ENCODE measurements around the gene CACNA1F.

CACNA1F gene

DNA sequence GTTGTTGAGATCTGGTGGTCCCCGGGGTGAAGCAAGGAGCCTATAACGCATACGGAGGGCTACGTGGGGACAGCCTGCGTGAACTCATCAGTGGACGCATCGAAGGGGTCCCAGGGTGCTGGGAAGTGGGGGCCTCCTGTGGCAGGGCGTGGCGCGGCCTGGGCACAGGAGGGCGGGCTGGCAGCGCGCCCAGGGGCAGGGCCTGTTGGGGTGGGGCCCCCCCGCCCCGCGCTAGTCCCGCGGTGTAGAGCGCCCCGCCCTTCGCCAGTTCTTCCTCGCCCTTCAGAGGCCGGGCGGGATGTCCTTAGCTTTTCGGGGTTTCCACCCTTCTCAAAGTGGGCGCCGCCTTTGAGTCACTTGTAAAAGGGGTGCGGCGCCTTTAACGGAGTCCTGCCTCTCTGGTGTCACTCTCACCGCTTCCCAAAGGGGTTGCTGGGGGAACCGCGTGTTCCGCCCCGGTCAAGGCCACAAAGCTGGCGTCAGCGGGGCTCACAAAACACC lies 60.8 kb downstream of the CACNA1F start:
- no peak for DNase-seq

DNA sequence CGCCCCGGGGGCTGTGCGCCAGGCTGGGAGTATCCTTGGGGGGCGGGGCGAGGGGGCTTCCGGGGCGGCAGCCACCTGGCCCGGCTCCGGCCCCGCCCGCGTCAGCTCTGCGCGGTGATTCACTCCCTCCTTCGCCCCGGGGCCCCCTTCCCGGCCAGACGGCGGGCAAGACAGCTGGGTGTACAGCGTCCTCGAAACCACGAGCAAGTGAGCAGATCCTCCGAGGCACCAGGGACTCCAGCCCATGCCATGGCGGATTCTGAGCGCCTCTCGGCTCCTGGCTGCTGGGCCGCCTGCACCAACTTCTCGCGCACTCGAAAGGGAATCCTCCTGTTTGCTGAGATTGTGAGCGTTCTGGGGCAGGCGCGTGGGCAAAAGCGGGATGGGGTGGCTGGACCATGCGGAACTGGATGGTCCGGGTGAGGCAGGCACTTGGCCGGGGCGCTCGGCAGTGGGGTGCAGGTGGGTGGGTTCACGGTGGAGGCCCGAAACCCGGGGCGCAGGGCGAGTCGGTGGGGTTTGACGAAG lies 61.3 kb downstream of the CACNA1F start, which contains the start of gene PLP2:
TSS of gene PLP2 (plus strand) at position 147 of the 528 bp plus-strand sequence. CDS start at position 250, 103 bp downstream.
- DNase-seq = no peak

DNA sequence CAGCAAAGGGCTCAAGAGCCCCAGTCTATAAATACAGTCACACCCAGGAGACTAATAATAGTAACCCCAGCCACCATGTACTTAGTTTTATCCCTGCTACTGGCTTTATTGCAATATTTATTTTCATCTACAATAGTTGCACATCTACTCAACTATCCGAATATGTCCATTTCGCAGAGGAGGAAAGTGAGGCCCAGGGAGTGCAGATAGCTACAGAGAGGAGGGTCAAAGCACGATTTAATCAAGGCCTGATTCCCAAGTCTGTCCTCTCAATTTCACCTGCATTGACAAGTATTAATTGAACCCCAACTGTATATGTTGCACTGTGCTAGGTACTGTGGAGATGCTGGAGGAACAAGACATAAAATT lies 65.4 kb downstream of the CACNA1F start:
- no peak for DNase-seq

DNA sequence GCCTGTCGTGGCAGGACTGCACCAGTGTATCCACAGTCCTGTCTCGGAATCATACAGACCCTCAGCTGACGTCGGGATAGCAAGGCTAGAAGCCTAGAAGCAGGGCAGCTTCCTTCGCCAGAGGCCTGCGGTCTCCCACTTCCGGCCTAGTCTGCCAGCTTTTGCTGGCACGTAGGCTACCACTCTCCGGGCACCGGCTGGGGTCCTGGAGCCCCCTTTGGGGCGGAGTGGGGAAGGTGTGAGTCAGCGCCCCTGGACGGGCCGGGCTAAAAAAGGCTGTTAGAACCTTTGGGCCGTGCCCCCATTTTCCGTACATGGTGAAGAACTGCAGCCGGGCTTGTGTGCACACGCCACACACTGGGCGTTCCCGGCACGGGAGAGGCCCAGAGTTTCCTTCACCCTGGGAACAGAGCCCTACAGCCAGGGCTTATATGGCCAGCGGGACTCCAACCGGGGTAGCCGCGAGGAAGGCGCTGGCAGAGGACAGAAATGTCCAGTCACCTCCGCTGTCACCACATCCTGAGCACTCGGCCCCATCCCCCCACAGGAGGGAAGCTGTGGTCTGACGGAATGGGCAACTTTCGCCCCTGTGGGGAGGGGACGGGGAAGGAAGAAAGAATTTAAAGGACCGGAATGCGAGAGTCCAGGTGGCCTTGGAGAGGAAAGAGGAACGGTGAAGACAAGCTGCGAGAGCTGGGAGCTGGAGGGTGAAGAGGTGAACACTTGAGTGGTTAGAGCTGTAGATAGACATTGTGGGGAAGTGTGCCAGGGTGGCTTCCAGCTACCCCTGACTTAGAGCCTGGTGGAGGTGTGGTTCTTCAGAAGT lies 66.0 kb downstream of the CACNA1F start:
- DNase-seq = peak; percentile 26

DNA sequence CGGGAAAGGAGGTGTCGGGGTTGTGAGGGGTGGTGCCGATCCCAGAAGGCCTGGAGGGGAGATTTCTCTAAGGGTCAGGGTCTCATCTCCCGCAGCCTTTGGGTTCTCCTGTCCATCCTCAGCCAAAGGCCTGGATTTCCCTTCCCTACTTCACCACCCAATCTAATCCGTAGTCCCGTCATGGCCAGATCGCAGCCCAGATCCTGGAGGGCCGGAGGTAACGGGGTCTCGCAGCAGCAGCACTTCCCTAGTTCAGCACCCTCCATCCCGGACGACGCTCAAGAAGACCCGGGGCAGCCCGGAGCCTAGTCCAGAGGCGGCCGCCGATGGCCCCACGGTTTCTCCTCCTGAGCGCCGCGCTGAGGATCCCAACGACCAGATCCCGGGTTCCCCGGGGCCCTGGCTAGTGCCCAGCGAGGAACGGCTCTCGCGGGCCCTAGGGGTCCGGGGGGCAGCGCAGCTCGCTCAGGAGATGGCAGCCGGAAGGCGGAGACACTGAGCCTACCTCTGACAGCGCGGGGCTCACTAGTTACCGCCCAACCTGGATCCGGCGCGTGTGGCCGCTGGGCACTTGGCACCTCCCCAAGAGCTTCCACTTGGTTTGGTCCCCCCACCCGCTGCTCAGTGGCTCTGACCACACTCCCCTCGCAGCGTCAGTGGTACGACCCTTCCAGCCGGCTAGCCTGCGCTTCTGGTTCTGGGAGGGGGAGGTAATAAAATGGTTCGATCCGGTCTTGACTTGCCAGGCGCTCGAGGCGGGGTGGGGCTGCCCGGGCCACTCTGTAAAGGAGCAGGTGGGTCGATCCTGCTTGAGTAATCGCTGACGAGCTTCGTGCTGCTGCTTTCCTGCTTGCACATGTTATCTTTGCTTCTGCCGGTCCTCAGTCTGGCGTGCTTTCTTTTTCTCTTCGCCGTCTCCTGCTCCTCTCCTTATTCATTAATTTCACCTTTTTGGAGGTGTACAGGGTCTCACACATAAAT lies 66.9 kb downstream of the CACNA1F start:
- DNase-seq = peak; percentile 88

DNA sequence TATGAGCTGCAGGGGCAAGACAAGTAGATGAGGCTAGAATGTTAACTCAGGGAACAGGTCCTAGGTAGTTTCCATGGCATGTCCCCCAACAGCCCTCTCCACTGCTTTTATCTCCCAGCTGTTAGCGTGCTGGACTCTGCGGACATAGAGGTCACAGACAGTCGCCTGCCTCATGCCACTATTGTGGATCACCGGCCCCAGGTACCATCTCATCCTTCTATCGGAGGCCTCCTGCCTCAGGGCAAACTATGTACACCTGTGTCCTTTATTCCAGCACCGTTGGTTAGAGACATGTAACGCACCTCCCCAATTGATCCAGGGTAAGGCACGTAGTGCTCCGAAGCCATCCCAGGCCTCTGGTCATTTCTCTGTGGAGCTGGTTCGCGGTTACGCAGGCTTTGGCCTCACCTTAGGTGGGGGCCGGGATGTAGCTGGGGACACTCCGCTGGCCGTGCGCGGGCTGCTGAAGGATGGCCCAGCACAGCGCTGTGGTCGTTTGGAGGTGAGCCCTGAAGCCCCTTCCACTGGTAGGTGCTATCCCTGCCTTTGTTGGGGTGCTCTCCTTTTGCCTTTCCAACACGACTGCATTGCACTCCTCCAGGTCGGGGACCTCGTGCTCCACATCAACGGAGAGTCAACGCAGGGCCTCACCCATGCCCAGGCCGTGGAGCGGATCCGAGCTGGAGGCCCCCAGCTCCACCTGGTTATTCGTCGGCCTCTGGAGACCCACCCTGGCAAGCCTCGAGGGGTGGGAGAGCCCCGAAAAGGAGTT lies 68.4 kb downstream of the CACNA1F start:
- DNase-seq = no peak

DNA sequence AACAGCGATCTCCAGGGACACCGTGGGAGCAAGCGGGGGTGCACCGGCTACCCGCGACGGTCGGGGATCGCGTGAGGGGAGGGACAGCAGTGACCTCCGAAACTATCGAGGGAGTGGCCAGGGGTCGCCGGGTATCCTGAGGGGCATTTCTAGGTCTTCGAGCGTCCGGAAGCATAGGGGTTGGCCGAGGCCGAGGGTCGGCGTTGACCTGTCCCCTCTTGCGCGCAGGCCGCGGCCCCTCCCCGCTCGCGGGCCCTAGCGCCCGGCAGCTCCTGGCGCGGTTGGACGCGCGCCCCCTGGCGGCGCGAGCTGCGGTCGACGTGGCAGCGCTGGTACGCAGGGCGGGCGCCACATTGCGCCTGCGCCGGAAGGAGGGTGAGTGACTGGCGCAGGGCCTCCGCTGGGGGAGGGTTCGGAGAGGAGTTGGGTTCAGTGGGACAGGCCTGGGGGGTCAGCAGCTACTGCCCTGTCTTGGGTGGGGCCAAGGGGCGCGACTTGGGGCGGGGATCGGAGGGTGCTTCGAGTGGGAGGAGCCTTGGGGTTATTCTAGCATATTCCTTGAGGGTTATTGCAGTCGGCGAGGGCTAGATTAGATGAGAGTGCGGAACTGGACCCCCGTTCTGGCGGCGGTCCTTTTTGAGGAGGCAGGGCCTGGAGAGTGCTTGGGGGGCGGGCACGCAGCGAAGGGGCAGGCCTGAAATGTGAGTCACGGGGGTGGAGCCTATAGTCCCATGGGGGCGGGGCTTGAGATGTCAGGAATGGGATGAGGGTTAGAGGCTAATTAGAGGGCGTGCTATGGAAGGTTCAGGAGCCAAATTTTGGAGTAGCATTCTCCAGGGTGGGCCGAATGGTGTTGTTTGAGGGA lies 69.4 kb downstream of the CACNA1F start:
- peak; percentile 44 for DNase-seq

DNA sequence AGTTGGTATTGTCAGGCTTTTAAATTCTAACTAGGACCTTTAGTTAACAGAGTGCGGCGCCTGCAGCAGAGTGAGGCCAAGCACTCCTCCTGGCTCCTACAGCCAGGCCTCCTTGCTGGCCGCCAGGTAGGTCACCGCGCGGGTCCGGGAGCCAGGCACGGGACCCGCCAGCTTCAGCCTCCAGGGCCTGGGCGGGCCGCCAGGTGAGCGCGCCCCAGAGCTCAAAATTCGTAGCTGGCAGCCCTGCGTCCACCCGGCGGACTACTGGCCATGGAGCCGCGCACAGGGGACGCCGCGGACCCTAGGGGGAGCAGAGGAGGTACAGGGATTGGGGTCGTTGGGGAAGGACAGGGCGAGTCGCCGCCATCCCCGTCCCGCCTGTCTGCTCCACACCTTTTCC lies 70.5 kb downstream of the CACNA1F start, which contains the start of gene MAGIX:
TSS of gene MAGIX (plus strand) at position 139 of the 400 bp plus-strand sequence. CDS start at position 271, 132 bp downstream.
- DNase-seq = no peak

DNA sequence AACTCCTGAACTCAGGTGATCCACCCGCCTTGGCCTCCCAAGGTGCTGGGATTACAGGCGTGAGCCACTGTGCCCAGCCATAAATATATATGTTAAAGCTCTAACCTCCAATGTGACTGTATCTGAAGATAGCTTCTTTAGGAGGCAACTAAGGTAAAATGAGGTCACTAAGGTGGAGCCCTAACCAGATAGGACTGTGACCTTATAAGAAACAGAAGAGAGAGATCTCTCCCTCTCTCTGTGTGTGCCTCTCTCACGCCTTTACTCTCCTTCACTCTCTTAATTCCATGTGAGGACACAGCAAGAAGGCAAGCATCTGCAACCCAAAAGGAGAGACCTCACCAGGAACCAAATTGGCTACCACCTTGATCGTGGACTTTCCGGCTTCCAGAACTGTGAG lies 71.5 kb downstream of the CACNA1F start:
- no peak for DNase-seq

DNA sequence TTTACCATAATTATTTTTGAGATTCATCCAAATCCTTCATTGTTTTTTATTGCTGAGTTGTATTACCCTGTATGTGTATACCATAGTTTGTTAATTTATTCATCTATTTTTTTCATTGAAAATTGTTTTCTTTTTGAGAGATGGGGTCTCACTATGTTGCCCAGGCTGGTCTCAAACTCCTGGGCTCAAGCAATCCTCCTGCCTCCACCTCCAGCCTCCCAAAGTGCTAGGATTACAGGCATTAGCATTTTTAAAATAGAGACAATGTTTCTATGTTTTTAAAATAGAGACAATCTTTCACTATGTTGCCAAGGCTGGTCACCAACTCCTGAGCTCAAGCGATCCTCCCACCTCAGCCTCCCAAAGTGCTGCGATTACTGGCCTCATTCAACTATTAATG lies 72.2 kb downstream of the CACNA1F start:
- no peak for DNase-seq

DNA sequence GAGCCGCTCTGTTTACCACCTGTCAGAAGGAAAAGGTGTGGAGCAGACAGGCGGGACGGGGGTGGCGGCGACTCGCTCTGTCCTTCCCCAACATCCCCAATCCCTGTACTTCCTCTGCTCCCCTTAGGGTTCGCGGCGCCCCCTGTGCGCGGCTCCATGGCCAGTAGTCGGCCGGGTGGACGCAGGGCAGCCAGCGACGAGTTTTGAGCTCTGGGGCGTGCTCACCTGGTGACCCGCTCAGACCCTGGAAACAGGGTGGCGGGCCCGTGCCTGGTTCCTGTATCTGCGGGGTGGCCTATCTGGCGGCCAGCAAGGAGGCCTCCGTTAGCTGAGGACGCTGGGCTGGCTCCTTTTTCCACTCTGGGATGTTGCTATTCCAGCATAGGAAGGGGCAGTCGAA lies 75.9 kb downstream of the CACNA1F start:
- DNase-seq = no peak

DNA sequence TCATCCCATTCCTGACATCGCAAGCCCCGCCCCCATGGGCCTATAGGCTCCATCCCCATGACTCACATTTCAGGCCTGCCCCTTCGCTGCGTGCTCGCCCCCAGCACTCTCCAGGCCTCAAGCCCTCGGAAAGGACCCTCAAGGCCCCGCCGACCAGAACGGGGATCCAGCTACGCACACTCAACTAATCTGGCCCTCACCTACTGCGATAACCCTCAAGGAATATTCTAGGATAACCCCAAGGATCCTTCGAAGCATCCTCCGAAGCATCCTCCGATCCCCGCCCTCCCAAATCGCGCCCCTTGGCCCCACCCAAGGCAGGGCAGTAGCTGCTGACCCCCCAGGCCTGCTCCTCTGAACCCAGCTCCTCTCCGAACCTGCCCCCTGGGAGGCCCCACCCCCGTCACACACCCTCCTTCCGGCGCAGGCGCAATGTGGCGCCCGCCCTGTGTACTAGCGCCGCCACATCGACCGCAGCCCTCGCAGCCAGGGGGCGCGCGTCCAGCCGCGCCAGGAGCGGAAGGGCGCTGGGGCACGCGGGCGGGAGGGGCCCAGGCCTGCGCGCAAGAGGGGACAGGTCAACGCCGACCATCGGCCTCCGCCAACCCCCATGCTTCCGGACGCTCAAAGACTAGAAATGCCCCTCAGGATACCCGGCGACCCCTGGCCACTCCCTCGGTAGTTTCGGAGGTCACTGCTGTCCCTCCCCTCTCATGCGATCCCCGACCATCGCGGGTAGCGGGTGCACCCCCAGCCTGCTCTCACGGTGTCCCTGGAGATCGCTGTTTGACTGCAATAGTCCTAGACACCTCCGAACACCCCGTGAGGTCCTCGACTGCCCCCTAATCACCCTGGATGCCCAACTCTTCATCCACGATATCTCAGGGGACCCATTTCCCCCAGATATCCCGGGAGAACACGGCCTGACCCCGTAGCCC lies 77.0 kb downstream of the CACNA1F start:
- DNase-seq = peak; percentile 15

DNA sequence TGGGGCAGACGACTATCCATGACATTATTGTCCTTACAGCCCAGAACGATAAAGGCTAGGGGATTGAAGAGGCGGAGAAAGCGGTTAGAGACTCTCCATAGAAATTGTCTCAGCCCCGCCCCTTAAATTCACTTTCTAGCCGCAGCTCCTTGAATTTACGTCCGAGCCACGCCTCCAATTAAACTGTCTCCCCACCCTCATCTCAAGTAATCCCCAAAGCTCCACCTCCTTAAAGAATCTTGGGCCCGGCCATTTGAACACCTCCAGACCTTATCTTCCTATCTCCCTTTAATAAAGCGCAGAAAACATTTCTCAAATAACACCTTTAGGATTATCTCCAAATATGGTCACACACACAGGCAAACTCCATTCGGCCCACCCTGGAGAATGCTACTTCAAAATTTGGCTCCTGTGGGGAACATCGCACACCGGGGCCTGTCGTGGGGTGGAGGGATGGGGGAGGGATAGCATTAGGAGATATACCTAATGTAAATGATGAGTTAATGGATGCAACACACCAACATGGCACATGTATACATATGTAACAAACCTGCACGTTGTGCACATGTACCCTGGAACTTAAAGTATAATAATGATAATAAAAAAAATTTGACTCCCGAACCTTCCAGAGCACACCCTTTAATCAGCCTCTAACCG lies 77.8 kb downstream of the CACNA1F start:
- no peak for DNase-seq

Data from SHP77 treated with DMSO at 0.1 percent for 48 hours (cell line).